ENCODE data around the gene MCC. TPM values are rescaled to one million over a fixed set of nuclear protein-coding genes. Genes with fewer than 3 reads are reported as not detected.

Gene MCC
- total and polyA plus RNA-seq, 2 donors (not counting 1 experiment from before 2014, with no cell fraction given): 0.09 to 0.32 TPM

GRCh38 chr5:113234546-113234945 is 253.7 kb downstream of the MCC start:
- CTCF ChIA-PET: no interaction called here
- Histone ChIP-seq H2AFZ (ENCODE audit: insufficient read depth, low read depth, low read length, poor library complexity, severe bottlenecking) (no peak overlapping the region), H3K9me3 (ENCODE audit: control extremely low read depth in 1 of 3, control insufficient read depth in 2 of 3, insufficient read depth in 1 of 3, low read length in 2 of 3) (no peaks in the 10 kb centered on the region), H3K36me3 (replicated peaks in 1 of 2; ENCODE audit: control extremely low read depth in 1 of 2, control insufficient read depth in 1 of 2, extremely low read depth in 1 of 2, insufficient read depth in 2 of 2, low read length in 1 of 2) (no peaks in the 10 kb centered on the region), H3K27me3 (replicated peaks in 1 of 4; ENCODE audit: control extremely low read depth in 1 of 4, control insufficient read depth in 3 of 4, insufficient read depth in 4 of 4, low read length in 3 of 4) (peaks cover 0 to 1% (median 0%) of the 10 kb centered on the region in 4 experiments), H3K4me1 (ENCODE audit: control insufficient read depth in 2 of 2, insufficient read depth in 2 of 2, low read length in 2 of 2) (no peaks in the 10 kb centered on the region), H3K9ac (ENCODE audit: low read length) (no peak overlapping the region), H3K4me3 (ENCODE audit: control extremely low read depth in 1 of 5, extremely low read depth in 1 of 5, insufficient read depth in 1 of 5, low read depth in 2 of 5, low read length in 4 of 5) (no peak overlapping the region), H4K20me1 (ENCODE audit: control insufficient read depth, insufficient read depth, low read length, poor library complexity, severe bottlenecking) (no peaks in the 10 kb centered on the region), H3K4me2 (replicated peaks; ENCODE audit: low read depth, low read length, poor library complexity, severe bottlenecking) (no peak overlapping the region), H3K79me2 (ENCODE audit: control insufficient read depth, insufficient read depth, low read length) (no peaks in the 10 kb centered on the region), H3K27ac (ENCODE audit: low read length in 2 of 2) (no peak overlapping the region)
- Mint-ChIP-seq H3K4me1 (no peaks in the 10 kb centered on the region), H3K27me3 (peaks cover 31% of the 10 kb centered on the region), H3K27ac (no peak overlapping the region), H3K4me3 (no peak overlapping the region), H3K9me3 (ENCODE audit: insufficient read depth) (no peaks in the 10 kb centered on the region)
- DNase-seq (no peak), ATAC-seq (ENCODE audit: low read depth) (no peak)
- intact Hi-C loops (cut with micrococcal nuclease): no loop called here
- TF ChIP-seq EZH2 (IDR thresholded peaks at IDR 0.05; ENCODE audit: borderline replicate concordance, insufficient read depth, low read depth, low read length, poor library complexity, severe bottlenecking): no peak
- TF ChIP-seq, protein P1, sequence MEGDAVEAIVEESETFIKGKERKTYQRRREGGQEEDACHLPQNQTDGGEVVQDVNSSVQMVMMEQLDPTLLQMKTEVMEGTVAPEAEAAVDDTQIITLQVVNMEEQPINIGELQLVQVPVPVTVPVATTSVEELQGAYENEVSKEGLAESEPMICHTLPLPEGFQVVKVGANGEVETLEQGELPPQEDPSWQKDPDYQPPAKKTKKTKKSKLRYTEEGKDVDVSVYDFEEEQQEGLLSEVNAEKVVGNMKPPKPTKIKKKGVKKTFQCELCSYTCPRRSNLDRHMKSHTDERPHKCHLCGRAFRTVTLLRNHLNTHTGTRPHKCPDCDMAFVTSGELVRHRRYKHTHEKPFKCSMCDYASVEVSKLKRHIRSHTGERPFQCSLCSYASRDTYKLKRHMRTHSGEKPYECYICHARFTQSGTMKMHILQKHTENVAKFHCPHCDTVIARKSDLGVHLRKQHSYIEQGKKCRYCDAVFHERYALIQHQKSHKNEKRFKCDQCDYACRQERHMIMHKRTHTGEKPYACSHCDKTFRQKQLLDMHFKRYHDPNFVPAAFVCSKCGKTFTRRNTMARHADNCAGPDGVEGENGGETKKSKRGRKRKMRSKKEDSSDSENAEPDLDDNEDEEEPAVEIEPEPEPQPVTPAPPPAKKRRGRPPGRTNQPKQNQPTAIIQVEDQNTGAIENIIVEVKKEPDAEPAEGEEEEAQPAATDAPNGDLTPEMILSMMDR (IDR thresholded peaks at IDR 0.05): no peak
- POLR2A ChIA-PET: no interaction called here
- WGBS (ENCODE audit: insufficient coverage): no CpG with 5 or more reads among the region's 1 CpG

DNA sequence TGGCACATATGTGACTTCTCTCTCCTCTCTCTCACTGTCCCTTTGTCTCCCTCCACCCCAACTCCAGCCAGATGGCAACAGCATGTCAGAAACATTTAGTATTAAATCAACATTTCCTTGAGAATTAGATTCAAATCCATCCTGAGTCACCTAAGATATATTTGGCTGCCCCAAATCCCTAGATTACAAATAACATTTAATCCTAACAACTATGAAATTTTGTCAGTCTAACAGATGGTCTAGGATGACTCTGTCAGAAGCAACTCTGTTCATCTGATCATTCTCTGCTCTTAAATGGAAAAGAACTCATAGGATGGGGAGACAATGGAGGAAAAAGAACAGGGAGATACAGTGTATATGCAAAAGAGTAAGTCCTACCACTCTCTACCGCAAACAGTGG is 254.6 kb downstream of the MCC start:
- CTCF ChIA-PET: no interaction called here
- no peak for ATAC-seq (ENCODE audit: low read depth)
- no peaks in the 10 kb centered on the region for H3K4me1 ChIP-seq (ENCODE audit: control insufficient read depth in 2 of 2, insufficient read depth in 2 of 2, low read length in 2 of 2)

More for the DNA sequence above, 254.6 kb downstream of the MCC start:
- POLR2A ChIA-PET: no interaction called here
- Histone ChIP-seq H3K27ac (ENCODE audit: low read length in 2 of 2) (no peak overlapping the region), H3K4me3 (ENCODE audit: control extremely low read depth in 1 of 5, extremely low read depth in 1 of 5, insufficient read depth in 1 of 5, low read depth in 2 of 5, low read length in 4 of 5) (no peak overlapping the region), H3K27me3 (replicated peaks in 1 of 4; ENCODE audit: control extremely low read depth in 1 of 4, control insufficient read depth in 3 of 4, insufficient read depth in 4 of 4, low read length in 3 of 4) (peaks cover 0 to 3% (median 0%) of the 10 kb centered on the region in 4 experiments), H3K9ac (ENCODE audit: low read length) (no peak overlapping the region), H3K4me2 (replicated peaks; ENCODE audit: low read depth, low read length, poor library complexity, severe bottlenecking) (no peak overlapping the region), H3K36me3 (replicated peaks in 1 of 2; ENCODE audit: control extremely low read depth in 1 of 2, control insufficient read depth in 1 of 2, extremely low read depth in 1 of 2, insufficient read depth in 2 of 2, low read length in 1 of 2) (no peaks in the 10 kb centered on the region), H3K9me3 (ENCODE audit: control extremely low read depth in 1 of 3, control insufficient read depth in 2 of 3, insufficient read depth in 1 of 3, low read length in 2 of 3) (no peaks in the 10 kb centered on the region), H2AFZ (ENCODE audit: insufficient read depth, low read depth, low read length, poor library complexity, severe bottlenecking) (no peak overlapping the region), H4K20me1 (ENCODE audit: control insufficient read depth, insufficient read depth, low read length, poor library complexity, severe bottlenecking) (no peaks in the 10 kb centered on the region), H3K79me2 (ENCODE audit: control insufficient read depth, insufficient read depth, low read length) (no peaks in the 10 kb centered on the region)
- H3K4me3 Mint-ChIP-seq: no peak overlapping the region
- TF ChIP-seq, protein P1 (IDR thresholded peaks at IDR 0.05): no peak
- no peak for TF ChIP-seq EZH2 (IDR thresholded peaks at IDR 0.05; ENCODE audit: borderline replicate concordance, insufficient read depth, low read depth, low read length, poor library complexity, severe bottlenecking)
- DNase-seq: no peak
- no CpG with 5 or more reads among the region's 1 CpG for WGBS (ENCODE audit: insufficient coverage)
- H3K27me3 Mint-ChIP-seq: peaks cover 32% of the 10 kb centered on the region
- H3K4me1 Mint-ChIP-seq: no peaks in the 10 kb centered on the region
- no peaks in the 10 kb centered on the region for H3K9me3 Mint-ChIP-seq (ENCODE audit: insufficient read depth)
- intact Hi-C loops (cut with micrococcal nuclease): no loop called here
- H3K27ac Mint-ChIP-seq: no peak overlapping the region

All from B cell (primary cell).